ENCODE measurements around the gene ITGBL1.

DNA sequence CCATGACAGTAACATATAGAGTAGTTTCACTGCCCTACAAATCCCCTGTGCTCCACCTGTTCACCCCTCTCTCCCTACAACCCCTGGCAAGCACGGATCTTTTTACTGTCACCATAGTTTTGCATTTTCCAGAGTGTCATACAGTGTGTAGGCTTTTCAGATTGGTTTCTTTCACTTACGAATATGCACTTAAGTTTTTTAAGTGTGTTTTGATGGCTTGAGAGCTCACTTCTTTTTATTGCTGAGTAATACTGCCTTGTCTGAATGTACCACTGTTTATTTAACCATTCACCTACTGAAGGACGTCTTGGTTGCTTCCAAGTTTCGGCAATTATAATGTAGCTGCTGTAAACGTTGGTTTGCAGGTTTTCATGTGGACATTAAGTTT is 175.1 kb downstream of the ITGBL1 start:
- TF ChIP-seq EZH2 (IDR thresholded peaks at IDR 0.05; ENCODE audit: insufficient read depth, poor library complexity, severe bottlenecking): no peak
- no peak for TF ChIP-seq EZH2phosphoT487 (IDR thresholded peaks at IDR 0.05; ENCODE audit: insufficient read depth, low read depth)
